WTC11 (cell line): Measurements from ENCODE around the gene TMEM114. TPM values are rescaled to one million over a fixed set of nuclear protein-coding genes. Genes with fewer than 3 reads are reported as not detected.

Experiments
- ATAC-seq: fragments of 200-7000 bp; cut with Tn5 transposase; 2 replicates; pipeline ENCODE4 v1.10.0; 2021; ENCODE audit warnings: mild to moderate bottlenecking, moderate library complexity
- CTCF ChIA-PET: fragments of 300-600 bp; sonication (Branson Sonifier 250); formaldehyde crosslinking; loops from one replicate; lab custom pipeline; 2021; ENCODE audit warnings: antibody characterized with exemption; lab: Charles Lee
- POLR2A ChIA-PET: fragments of 350-600 bp; sonication (Branson Sonifier 250); formaldehyde crosslinking; loops from one replicate; lab custom pipeline; 2021; ENCODE audit warnings: antibody characterized with exemption; lab: Charles Lee
- DNase-seq: peaks from one replicate; pipeline ENCODE4 v3.0.0; 2021; ENCODE audit warnings: low spot score
- H3K27ac Mint-ChIP-seq: 2 replicates; pipeline ENCODE4 v1.8.0; 2021; ENCODE audit warnings: mixed read lengths
- H3K27me3 Mint-ChIP-seq: 2 replicates; pipeline ENCODE4 v1.8.0; 2021; ENCODE audit warnings: low read depth, mild to moderate bottlenecking, moderate library complexity, mixed read lengths
- H3K36me3 Mint-ChIP-seq: 2 replicates; pipeline ENCODE4 v1.8.0; 2021; ENCODE audit warnings: mixed read lengths
- H3K4me1 Mint-ChIP-seq: 2 replicates; pipeline ENCODE4 v1.8.0; 2022; ENCODE audit warnings: mixed read lengths
- H3K4me3 Mint-ChIP-seq: 2 replicates; pipeline ENCODE4 v1.8.0; 2021; ENCODE audit warnings: mild to moderate bottlenecking, moderate library complexity, mixed read lengths
- H3K9me3 Mint-ChIP-seq: 2 replicates; pipeline ENCODE4 v1.8.0; 2021; ENCODE audit warnings: mixed read lengths
- CBFB ChIP-seq: sonication (generic); formaldehyde crosslinking; IDR thresholded peaks from 2 replicates; pipeline ENCODE4 v1.8.1; 2022; ENCODE audit warnings: mild to moderate bottlenecking, low read depth, missing genetic modification reagents
- GABPB1 ChIP-seq: sonication (generic); formaldehyde crosslinking; IDR thresholded peaks from 2 replicates; pipeline ENCODE4 v1.8.1; 2023; ENCODE audit warnings: mild to moderate bottlenecking, missing genetic modification reagents
- GTF2I ChIP-seq: fragments of 250-450 bp; sonication (Bioruptor Pico); conservative IDR thresholded peaks from 2 replicates; pipeline ENCODE4 v1.4.0; 2021; ENCODE audit warnings: mild to moderate bottlenecking
- NFYB ChIP-seq: sonication (generic); formaldehyde crosslinking; conservative IDR thresholded peaks from 2 replicates; pipeline ENCODE4 v1.8.0; 2022; ENCODE audit warnings: low read depth, missing genetic modification reagents
- SMAD4 ChIP-seq: sonication (generic); formaldehyde crosslinking; IDR thresholded peaks from 2 replicates; pipeline ENCODE4 v1.8.0; 2022; ENCODE audit warnings: mild to moderate bottlenecking, missing genetic modification reagents
- TEAD1 ChIP-seq: sonication (generic); formaldehyde crosslinking; IDR thresholded peaks from 2 replicates; pipeline ENCODE4 v1.8.0; 2022; ENCODE audit warnings: mild to moderate bottlenecking, missing genetic modification reagents
- total RNA-seq: library from RNA; stranded (reverse); gene quantifications from 3 replicates; pipeline ENCODE4 v1.2.3, GENCODE V29; 2021
- TF ChIP-seq, protein P1 (sequence below): sonication (generic); formaldehyde crosslinking; IDR thresholded peaks from 2 replicates; pipeline ENCODE4 v1.8.1; 2023; ENCODE audit warnings: mild to moderate bottlenecking, missing genetic modification reagents
- TF ChIP-seq, protein P2 (sequence below): sonication (generic); formaldehyde crosslinking; conservative IDR thresholded peaks from 2 replicates; pipeline ENCODE4 v1.8.1; 2022; ENCODE audit warnings: mild to moderate bottlenecking, missing genetic modification reagents
- TF ChIP-seq, protein P3 (sequence below): sonication (generic); formaldehyde crosslinking; IDR thresholded peaks from 2 replicates; pipeline ENCODE4 v1.8.1; 2023; ENCODE audit warnings: mild to moderate bottlenecking, missing genetic modification reagents, moderate library complexity
- TF ChIP-seq, protein P4 (sequence below): sonication (generic); formaldehyde crosslinking; IDR thresholded peaks from 2 replicates; pipeline ENCODE4 v1.8.1; 2022; ENCODE audit warnings: mild to moderate bottlenecking, moderate library complexity, missing genetic modification reagents

The TMEM114 gene
- total RNA-seq, 1 experiment from 2014 or later, result 0.37 TPM

DNA sequence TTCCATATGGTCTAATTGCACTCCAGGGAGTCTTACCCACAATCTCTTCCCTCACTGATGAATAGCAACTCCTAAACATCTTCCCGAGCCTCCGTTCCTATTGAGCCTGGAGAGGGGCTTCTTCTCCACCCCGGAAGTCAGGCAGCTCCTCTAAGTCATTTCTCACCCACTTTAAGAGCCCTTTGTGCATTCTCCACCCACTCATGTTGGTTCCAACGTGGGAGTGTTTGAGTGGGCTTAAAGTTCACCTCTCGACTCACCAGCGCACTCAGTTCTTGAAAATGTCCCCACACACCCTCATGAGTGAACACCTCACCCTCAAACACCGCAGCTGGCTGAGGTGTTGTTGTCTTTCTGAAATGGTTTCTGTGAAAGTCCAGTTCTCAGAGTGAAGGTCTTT lies 67.6 kb downstream of the TMEM114 start:
- Mint-ChIP-seq H3K9me3 (peaks cover 89% of the 10 kb centered on the region), H3K4me1 (no peaks in the 10 kb centered on the region), H3K36me3 (peaks cover 68% of the 10 kb centered on the region), H3K27ac (no peak overlapping the region), H3K27me3 (peaks cover 6% of the 10 kb centered on the region), H3K4me3 (no peak overlapping the region)
- ChIA-PET CTCF (no interaction called here), POLR2A (no interaction called here)
- ATAC-seq (no peak), DNase-seq (no peak)
- TF ChIP-seq, protein P1, sequence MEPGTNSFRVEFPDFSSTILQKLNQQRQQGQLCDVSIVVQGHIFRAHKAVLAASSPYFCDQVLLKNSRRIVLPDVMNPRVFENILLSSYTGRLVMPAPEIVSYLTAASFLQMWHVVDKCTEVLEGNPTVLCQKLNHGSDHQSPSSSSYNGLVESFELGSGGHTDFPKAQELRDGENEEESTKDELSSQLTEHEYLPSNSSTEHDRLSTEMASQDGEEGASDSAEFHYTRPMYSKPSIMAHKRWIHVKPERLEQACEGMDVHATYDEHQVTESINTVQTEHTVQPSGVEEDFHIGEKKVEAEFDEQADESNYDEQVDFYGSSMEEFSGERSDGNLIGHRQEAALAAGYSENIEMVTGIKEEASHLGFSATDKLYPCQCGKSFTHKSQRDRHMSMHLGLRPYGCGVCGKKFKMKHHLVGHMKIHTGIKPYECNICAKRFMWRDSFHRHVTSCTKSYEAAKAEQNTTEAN, result no peak
- TF ChIP-seq, protein P2, sequence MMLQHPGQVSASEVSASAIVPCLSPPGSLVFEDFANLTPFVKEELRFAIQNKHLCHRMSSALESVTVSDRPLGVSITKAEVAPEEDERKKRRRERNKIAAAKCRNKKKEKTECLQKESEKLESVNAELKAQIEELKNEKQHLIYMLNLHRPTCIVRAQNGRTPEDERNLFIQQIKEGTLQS (CRISPR knock-in tag), result no peak
- TF ChIP-seq GABPB1 (CRISPR knock-in tag), result no peak
- TF ChIP-seq, all 79 proteins: peak for 0

DNA sequence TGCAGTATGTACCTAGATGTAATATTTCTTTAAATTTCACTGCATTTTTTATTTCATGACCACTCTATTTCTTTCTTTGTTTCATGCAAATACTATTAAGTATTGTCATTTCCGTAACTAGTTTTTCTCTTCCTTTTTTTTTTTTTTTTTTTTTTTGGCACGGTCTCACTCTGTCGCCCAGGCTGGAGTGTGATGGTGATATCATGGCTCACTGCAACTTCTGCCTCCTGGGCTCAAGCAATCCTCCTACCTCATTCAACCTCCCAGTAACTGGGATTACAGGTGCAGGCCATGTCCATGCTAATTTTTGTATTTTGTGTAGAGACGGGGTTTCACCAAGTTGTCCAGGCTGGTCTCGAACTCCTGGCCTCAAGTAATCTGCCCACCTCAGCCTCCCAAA lies 70.7 kb downstream of the TMEM114 start:
- TF ChIP-seq, protein P2 (CRISPR knock-in tag), result no peak
- no peak for TF ChIP-seq GTF2I (CRISPR knock-in tag)
- TF ChIP-seq, protein P3, sequence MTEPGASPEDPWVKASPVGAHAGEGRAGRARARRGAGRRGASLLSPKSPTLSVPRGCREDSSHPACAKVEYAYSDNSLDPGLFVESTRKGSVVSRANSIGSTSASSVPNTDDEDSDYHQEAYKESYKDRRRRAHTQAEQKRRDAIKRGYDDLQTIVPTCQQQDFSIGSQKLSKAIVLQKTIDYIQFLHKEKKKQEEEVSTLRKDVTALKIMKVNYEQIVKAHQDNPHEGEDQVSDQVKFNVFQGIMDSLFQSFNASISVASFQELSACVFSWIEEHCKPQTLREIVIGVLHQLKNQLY, result no peak
- TF ChIP-seq, protein P4, sequence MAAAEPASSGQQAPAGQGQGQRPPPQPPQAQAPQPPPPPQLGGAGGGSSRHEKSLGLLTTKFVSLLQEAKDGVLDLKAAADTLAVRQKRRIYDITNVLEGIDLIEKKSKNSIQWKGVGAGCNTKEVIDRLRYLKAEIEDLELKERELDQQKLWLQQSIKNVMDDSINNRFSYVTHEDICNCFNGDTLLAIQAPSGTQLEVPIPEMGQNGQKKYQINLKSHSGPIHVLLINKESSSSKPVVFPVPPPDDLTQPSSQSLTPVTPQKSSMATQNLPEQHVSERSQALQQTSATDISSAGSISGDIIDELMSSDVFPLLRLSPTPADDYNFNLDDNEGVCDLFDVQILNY (CRISPR knock-in tag), result no peak
- TF ChIP-seq, protein P1, result no peak
- TF ChIP-seq CBFB (CRISPR knock-in tag), result no peak
- no peak for TF ChIP-seq NFYB
- no peak for TF ChIP-seq SMAD4 (CRISPR knock-in tag)
- no peak for TF ChIP-seq TEAD1 (CRISPR knock-in tag)
- Mint-ChIP-seq H3K36me3 (peaks cover 76% of the 10 kb centered on the region), H3K27me3 (peaks cover 15% of the 10 kb centered on the region), H3K27ac (no peak overlapping the region), H3K4me1 (no peaks in the 10 kb centered on the region), H3K9me3 (peaks cover 92% of the 10 kb centered on the region), H3K4me3 (no peak overlapping the region)
- CTCF ChIA-PET, result no interaction called here
- DNase-seq (no peak), ATAC-seq (no peak)
- POLR2A ChIA-PET, result no interaction called here

Other genes starting within 250 kb of the TMEM114 start
- 48.1 to 82.0 TPM (median 52.9 TPM) in 3 replicates for gene METTL22, start 31.2 kb upstream of the TMEM114 start, total RNA-seq
- 4.4 to 6.6 TPM (median 5.4 TPM) in 3 replicates for gene ABAT, start 84.1 kb upstream of the TMEM114 start, total RNA-seq
- gene TMEM186, start 207.1 kb upstream of the TMEM114 start, total RNA-seq, result 13.9 to 17.8 TPM (median 14.6 TPM) in 3 replicates
- 43.5 to 53.8 TPM (median 46.1 TPM) in 3 replicates for gene PMM2, start 207.3 kb upstream of the TMEM114 start, total RNA-seq